ENCODE measurements around the gene SPARCL1.

- TF ChIP-seq GATA2 (IDR thresholded peaks at IDR 0.05; ENCODE audit: low read depth, low read length) = no peak
- no peak for TF ChIP-seq GATA3 (IDR thresholded peaks at IDR 0.05; ENCODE audit: low read depth, low read length)
Observed at GRCh38 chr4:87541956-87542709, 13.0 kb upstream of the SPARCL1 start.

All from SH-SY5Y (cell line).